C4-2B (cell line): ENCODE measurements around the gene AXIN2.

Experiments
- CTCF ChIP-seq: fragments of 450-650 bp; conservative IDR thresholded peaks from 2 replicates; pipeline ENCODE4 v1.5.1; 2017; ENCODE audit warnings: mild to moderate bottlenecking
- ZFX ChIP-seq: fragments of 450-650 bp; IDR thresholded peaks from 2 replicates; pipeline ENCODE4 v1.6.1; 2017

- TF ChIP-seq CTCF = no peak
- TF ChIP-seq ZFX = no peak
These were observed 79.2 kb downstream of the AXIN2 start for GRCh38 chr17:65482201-65482600.
